GM21737 (cell line): ENCODE measurements around the gene GRIP1.

ENCODE experiments used
- ATAC-seq: cut with Tn5 transposase; IDR thresholded peaks from one replicate; pipeline ENCODE4 v1.9.1; 2021; ENCODE audit warnings: mild to moderate bottlenecking, moderate library complexity; ENCODE audit not compliant: unreplicated experiment

GRIP1 gene

GRCh38 chr12:66678338-66679275 lies at the start of gene GRIP1:
TSS of gene GRIP1 (minus strand) at chr12:66679076. CDS start at chr12:66678904, 172 bp downstream.
- ATAC-seq = no peak

- no peak for ATAC-seq
Measured at GRCh38 chr12:66726556-66726955, 47.7 kb upstream of the GRIP1 start.

- ATAC-seq = no peak
Measured at GRCh38 chr12:66725031-66725430, 46.2 kb upstream of the GRIP1 start.

- ATAC-seq = no peak
Measured at GRCh38 chr12:66724616-66725015, 45.7 kb upstream of the GRIP1 start.

- ATAC-seq = no peak
Measured at GRCh38 chr12:66724026-66724425, 45.1 kb upstream of the GRIP1 start.

- ATAC-seq = no peak
Measured at GRCh38 chr12:66719862-66720261, 41.0 kb upstream of the GRIP1 start.

- ATAC-seq = no peak
Measured at GRCh38 chr12:66717036-66717673, 38.3 kb upstream of the GRIP1 start.

GRCh38 chr12:66716522-66716921 lies 37.6 kb upstream of the GRIP1 start:
- no peak for ATAC-seq

- no peak for ATAC-seq
Measured at GRCh38 chr12:66714709-66715108, 35.8 kb upstream of the GRIP1 start.

- ATAC-seq = no peak
Measured at GRCh38 chr12:66713984-66714383, 35.1 kb upstream of the GRIP1 start.

- ATAC-seq = no peak
Measured at GRCh38 chr12:66709893-66710292, 31.0 kb upstream of the GRIP1 start.

- ATAC-seq = no peak
Measured at GRCh38 chr12:66709457-66709773, 30.5 kb upstream of the GRIP1 start.

- ATAC-seq = no peak
Measured at GRCh38 chr12:66708704-66709456, 30.0 kb upstream of the GRIP1 start.

- ATAC-seq = no peak
Measured at GRCh38 chr12:66707002-66707697, 28.3 kb upstream of the GRIP1 start.

- no peak for ATAC-seq
Measured at GRCh38 chr12:66699738-66700482, 21.0 kb upstream of the GRIP1 start.

- no peak for ATAC-seq
Measured at GRCh38 chr12:66698558-66698957, 19.7 kb upstream of the GRIP1 start.

- ATAC-seq = no peak
Measured at GRCh38 chr12:66697404-66697803, 18.5 kb upstream of the GRIP1 start.

- no peak for ATAC-seq
Measured at GRCh38 chr12:66694666-66695613, 16.1 kb upstream of the GRIP1 start.

GRCh38 chr12:66693901-66694513 lies 15.1 kb upstream of the GRIP1 start:
- peak; percentile 70 for ATAC-seq
